VCaP (cell line): ENCODE measurements around the gene GINS3.

Experiments used
- H3K27ac ChIP-seq: fragments of 450-650 bp; 2 replicates; pipeline ENCODE4 v1.5.1; 2017
- TF ChIP-seq, protein P1 (sequence below): fragments of 450-650 bp; conservative IDR thresholded peaks from 2 replicates; pipeline ENCODE4 v1.5.1; 2017; ENCODE audit warnings: mild to moderate bottlenecking, moderate library complexity

GINS3 gene

GRCh38 chr16:58419241-58419990 lies 27.1 kb downstream of the GINS3 start:
- no peak overlapping the region for H3K27ac ChIP-seq
- TF ChIP-seq, protein P1, sequence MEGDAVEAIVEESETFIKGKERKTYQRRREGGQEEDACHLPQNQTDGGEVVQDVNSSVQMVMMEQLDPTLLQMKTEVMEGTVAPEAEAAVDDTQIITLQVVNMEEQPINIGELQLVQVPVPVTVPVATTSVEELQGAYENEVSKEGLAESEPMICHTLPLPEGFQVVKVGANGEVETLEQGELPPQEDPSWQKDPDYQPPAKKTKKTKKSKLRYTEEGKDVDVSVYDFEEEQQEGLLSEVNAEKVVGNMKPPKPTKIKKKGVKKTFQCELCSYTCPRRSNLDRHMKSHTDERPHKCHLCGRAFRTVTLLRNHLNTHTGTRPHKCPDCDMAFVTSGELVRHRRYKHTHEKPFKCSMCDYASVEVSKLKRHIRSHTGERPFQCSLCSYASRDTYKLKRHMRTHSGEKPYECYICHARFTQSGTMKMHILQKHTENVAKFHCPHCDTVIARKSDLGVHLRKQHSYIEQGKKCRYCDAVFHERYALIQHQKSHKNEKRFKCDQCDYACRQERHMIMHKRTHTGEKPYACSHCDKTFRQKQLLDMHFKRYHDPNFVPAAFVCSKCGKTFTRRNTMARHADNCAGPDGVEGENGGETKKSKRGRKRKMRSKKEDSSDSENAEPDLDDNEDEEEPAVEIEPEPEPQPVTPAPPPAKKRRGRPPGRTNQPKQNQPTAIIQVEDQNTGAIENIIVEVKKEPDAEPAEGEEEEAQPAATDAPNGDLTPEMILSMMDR, result no peak

DNA sequence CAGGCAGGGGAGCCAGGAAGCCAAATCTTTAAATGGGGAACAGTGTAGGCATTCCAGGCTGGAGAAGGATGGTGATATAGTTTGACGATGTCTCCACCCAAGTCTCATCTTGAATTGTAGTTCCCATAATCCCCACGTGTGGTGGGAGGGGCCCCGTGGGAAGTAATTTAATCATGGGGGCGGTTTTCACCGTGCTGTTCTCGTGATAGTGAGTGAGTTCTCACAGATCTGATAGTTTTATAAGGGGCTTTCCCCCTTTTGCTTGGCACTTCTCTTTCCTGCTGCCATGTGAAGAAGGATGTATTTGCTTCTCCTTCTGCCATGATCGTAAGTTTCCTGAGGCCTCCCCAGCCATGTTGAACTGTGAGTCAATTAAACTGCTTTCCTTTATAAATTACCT lies 28.8 kb downstream of the GINS3 start:
- TF ChIP-seq, protein P1, result no peak
- H3K27ac ChIP-seq, result no peak overlapping the region

- TF ChIP-seq, protein P1, result no peak
These were observed 29.3 kb downstream of the GINS3 start for GRCh38 chr16:58421529-58421928.

GRCh38 chr16:58422809-58423208 lies 30.5 kb downstream of the GINS3 start:
- TF ChIP-seq, protein P1, result no peak
- no peak overlapping the region for H3K27ac ChIP-seq

More at GRCh38 chr16:58421529-58421928, 29.3 kb downstream of the GINS3 start:
- no peak overlapping the region for H3K27ac ChIP-seq

DNA sequence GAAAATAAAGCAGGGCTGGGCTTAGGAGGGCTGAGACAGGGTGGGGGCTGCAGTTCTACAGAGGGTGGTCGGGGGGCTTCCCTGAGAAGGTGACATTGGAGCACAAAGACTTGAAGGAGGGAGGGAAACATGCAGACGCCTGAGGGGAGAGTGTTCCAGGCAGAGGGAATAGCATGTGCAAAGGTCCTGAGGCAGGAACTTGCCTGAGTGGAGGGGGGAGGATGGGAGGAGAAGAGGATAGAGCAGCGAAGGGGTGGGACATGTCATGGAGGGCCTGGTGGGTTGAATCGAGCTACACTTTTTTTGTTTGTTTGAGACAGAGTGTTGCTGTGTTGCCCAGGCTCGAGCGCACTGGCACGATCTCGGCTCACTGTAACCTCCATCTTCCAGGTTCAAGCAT lies 33.0 kb downstream of the GINS3 start:
- TF ChIP-seq, protein P1, result no peak
- no peak overlapping the region for H3K27ac ChIP-seq

DNA sequence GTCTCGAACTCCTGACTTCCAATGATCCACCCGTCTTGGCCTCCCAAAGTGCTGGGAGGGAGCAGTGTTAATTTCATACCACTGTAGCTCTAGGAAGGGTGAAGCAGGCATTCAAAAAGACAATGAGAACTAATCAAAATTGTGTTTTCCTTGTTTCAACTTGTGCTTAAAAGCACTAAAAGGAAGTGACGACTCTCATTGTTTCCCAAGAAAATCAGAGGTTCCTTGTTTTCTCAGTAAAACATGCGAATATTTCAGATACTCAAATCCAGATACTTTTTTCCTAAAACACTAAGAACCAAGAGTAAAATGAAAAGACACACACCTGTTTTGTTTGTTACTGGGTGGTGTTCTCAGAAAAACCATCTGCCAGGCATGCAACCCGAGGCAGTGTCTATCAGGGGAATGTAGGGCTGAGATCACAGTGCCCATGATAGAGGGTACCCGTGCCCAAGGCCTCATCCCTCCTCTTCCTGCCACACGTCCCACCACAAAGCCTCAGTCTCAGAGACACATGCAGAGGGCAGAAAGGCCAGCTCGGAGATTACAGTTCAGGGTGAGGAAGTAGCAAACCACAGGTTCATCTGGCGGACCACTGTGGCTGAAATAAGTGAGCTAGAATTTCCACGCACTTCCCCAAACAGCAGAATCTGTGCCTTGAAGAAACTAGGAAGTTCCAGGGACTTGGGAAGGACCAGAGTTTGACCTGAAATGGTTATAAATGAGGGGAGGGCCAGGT lies 33.7 kb downstream of the GINS3 start:
- TF ChIP-seq, protein P1, result no peak
- H3K27ac ChIP-seq, result no peak overlapping the region

DNA sequence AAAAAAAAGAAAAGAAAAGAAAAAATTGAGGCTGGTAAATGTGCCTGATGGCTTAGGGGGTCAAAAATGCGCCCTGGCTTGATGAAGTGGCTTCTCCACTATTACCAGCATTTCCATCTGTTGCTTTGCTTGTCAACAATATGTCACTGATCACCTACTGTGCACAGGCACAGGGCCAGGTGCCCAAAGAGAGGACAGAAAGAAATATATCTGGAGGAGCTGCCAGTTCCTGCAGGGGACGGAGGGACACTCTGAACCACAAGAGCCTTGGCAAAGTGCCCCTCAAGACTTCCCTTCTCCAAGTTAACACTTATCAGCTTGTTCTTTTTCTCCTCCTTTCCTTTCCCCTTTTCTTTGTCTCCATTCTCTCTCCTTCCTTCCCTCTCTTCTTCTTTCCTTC lies 34.7 kb downstream of the GINS3 start:
- TF ChIP-seq, protein P1, result no peak
- no peak overlapping the region for H3K27ac ChIP-seq
